LNCAP (cell line): ENCODE measurements around the gene ZCCHC17.

ENCODE experiments used
- TF ChIP-seq, protein P1 (sequence below): fragments of 450-650 bp; IDR thresholded peaks from 2 replicates; pipeline ENCODE4 v1.5.1; 2017; ENCODE audit warnings: mild to moderate bottlenecking

Gene ZCCHC17

DNA sequence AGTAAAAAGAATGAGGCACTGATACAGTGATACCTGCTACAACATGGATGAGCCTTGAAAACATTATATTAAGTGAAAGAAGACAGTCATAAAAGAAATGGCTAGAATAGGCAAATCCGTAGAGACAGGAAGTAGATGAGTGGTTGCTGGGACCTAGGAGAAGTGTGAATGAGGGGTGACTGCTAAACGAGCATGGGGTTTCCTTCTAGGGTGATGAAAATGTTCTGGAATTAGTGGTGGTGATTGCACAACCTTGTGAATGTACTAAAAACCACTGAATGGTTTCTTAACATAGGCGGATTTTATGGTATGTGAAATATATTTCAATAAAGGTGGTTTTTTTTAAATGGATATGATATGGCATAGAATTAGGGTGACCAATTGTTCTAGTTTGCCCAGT lies 103.6 kb downstream of the ZCCHC17 start:
- TF ChIP-seq, protein P1, sequence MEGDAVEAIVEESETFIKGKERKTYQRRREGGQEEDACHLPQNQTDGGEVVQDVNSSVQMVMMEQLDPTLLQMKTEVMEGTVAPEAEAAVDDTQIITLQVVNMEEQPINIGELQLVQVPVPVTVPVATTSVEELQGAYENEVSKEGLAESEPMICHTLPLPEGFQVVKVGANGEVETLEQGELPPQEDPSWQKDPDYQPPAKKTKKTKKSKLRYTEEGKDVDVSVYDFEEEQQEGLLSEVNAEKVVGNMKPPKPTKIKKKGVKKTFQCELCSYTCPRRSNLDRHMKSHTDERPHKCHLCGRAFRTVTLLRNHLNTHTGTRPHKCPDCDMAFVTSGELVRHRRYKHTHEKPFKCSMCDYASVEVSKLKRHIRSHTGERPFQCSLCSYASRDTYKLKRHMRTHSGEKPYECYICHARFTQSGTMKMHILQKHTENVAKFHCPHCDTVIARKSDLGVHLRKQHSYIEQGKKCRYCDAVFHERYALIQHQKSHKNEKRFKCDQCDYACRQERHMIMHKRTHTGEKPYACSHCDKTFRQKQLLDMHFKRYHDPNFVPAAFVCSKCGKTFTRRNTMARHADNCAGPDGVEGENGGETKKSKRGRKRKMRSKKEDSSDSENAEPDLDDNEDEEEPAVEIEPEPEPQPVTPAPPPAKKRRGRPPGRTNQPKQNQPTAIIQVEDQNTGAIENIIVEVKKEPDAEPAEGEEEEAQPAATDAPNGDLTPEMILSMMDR: no peak

DNA sequence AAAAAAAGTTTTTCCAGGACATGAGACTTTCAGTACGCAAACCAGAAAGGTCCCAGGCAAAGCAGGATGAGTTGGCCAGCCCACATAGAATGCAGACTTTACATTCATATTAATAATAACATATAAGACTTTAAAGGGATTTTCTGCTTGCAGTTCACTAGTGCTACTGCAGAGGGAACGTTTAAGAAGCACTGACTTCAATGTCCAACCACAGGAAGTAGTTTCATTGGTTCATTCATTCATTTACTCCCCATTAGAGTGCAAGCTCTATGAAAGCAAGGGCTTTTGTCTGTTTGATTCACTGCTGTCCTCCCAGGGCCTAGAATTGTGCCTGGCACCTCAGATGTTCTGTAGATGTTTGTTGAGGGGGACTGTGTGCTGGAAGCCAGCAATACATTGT lies 104.4 kb downstream of the ZCCHC17 start:
- TF ChIP-seq, protein P1: no peak

DNA sequence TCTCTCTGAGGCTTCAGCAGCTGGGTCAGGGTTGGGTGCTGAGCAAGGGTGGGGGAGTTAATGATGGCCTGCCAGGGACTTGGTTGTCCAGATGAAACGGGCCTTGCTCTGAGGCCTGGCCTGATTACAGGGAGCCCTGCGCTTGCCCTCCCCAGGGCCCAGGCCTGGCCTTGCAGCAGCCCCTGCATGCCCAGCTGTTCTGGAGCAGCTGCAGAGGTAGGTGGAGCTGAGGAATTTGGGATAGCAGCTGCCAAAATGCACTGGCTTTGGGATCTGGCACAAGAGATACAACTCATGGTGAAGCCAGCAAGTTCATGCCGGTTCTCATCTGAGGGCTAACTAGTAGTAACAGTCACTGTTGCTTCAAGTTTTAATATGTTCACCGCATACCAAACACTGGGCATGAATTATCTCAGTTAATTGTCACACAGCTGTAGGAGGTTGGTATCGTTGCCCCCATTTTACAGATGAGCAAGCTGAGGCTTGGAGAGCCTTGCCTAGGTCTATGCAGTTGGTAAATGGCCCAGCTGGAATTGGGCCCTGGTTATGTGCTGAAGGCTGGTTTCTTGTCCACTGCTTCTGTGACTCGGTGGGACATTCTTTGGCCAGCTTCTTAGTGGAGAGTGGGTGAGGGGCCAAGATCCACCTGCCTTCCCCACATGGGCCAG lies 108.9 kb downstream of the ZCCHC17 start:
- TF ChIP-seq, protein P1: no peak

DNA sequence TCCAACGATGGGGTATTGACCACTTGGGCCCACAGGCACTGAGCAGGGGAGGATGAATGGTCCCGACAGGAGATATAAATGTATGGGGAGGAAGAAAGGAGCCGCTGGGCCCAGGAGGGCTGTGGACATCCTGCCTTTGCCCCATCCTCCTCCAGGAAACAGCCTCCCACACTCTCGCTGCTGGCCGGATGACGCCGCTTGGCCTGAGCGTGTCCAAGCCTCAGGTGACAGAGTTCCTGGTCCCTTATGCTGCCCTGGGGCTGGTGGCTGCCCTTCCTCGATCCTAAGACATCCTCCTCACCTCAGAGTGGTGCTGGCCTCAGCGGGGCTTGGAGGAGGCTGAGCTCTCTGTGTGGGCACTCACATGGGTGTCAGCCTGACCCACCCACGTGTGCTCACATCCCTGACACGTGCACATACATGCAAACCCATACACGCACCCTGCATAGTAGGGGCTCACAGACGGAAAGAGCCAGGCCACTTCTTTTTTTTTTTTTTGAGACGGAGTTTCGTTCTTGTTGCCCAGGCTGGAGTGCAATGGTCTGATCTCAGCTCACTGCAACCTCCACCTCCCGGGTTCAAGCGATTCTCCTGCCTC lies 110.3 kb downstream of the ZCCHC17 start:
- TF ChIP-seq, protein P1: no peak

DNA sequence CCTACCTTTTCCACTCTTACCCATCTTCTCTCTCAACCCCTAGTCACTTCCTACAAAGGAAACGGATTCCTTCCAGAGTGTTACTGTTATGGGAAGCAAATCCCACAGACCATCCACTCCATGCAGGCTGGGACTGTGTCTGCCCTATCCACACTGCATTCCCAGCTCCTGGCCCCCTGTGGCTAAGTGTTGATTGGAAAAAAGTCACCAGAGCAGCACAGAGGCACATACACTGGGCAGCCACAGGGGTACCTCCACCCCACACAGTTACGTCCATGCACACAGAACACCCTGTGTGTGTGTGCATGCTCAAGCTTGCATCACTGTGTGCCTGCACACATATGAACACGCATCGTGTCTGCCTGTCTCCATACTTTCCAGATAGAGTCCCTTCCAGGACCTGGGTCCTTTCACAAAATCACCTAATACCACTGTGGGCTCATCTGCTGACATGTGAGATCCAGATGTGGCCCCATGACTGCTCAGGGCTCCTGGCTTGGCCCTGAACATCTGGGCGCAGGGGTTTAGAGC lies 112.0 kb downstream of the ZCCHC17 start:
- TF ChIP-seq, protein P1: no peak

DNA sequence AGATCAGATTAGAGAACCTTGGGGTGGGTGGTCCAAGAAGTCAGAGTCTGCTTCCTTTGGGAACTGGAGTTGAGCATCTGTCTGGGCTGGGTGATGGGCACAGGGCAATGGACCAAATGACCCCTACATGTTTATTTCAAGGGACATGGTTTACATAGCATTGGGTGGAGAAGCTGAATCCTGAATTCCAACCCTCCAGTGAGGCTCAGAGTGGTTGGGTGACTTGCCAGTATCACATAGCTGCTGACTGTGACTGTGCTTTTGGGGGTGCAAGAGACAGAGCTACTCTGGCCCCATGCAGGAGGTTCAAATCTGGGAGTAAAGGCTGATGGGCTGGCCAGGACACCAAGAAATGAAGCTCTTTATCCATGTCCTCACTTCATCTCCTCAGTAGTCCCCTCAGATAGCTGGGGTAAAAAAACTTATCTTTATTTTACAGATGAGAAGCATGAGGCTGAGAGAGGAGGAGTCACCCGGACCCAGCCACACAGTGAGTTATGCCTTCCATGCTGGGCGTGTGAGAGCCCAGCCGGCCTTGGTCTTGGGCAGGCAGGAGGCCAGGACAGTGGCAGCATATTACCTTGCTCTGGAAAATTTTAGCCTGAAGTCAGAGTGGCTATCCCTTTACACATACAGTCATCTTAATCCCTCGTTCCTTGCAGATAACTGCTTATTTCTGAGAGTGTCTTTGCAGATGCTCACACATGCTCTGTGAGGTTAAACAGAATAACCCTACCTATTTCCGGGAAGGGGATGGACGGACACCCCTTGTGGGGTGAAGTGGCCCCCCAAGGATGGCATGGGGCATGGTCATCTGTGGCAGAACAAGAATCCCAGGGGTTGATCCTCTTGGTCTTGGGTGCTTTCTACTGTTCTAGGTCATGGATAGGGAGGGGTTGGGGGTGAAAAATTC lies 113.4 kb downstream of the ZCCHC17 start:
- TF ChIP-seq, protein P1: no peak

DNA sequence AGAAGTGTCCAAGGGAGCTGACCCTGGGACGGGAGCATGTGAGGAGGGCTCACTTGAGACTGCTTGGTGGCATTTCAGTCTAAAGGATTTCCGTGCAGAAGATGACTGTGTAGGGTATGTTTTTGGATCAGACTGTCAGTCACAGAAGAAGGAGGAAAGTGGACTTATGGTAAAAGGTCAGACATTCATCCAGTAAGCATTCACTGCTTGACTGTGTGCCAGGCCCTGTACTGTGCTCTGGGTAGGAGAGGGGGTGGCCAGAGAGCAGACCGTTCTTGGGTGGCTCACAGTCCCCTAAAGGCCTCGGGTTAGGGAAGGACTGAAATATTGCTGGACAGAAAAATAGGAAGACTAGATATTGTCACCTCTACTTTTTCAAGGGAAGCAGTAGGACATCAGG lies 114.0 kb downstream of the ZCCHC17 start:
- TF ChIP-seq, protein P1: no peak
